SK-N-SH treated with all-trans-retinoic acid at 6 μM for 48 hours (cell line): Measurements from ENCODE around the gene TFEB.

Experiments used
- ATAC-seq: fragments of 200-7000 bp; cut with Tn5 transposase; 3 replicates; pipeline ENCODE4 v1.9.1; 2020; ENCODE audit warnings: mild to moderate bottlenecking, moderate library complexity
- BACH2 ChIP-seq: fragments of 250-450 bp; sonication (Bioruptor Pico); IDR thresholded peaks from 2 replicates; pipeline ENCODE4 v1.9.0; 2021; ENCODE audit warnings: mild to moderate bottlenecking, borderline replicate concordance
- CSDC2 ChIP-seq: fragments of 250-450 bp; sonication (Bioruptor Pico); IDR thresholded peaks from 2 replicates; pipeline ENCODE4 v1.5.0; 2020; ENCODE audit warnings: mild to moderate bottlenecking, moderate library complexity
- GLIS3 ChIP-seq: fragments of 250-450 bp; sonication (Bioruptor Pico); IDR thresholded peaks from 2 replicates; pipeline ENCODE4 v1.5.0; 2020; ENCODE audit warnings: mild to moderate bottlenecking, moderate library complexity
- ISL1 ChIP-seq: fragments of 250-450 bp; sonication (Bioruptor Pico); IDR thresholded peaks from 2 replicates; pipeline ENCODE4 v2.1.2; 2022; ENCODE audit warnings: mild to moderate bottlenecking, moderate library complexity
- OSR1 ChIP-seq: fragments of 250-450 bp; sonication (Bioruptor Pico); IDR thresholded peaks from 2 replicates; pipeline ENCODE4 v1.8.0; 2022; ENCODE audit warnings: moderate library complexity, mild to moderate bottlenecking, inconsistent platforms
- PPARA ChIP-seq: fragments of 250-450 bp; sonication (Bioruptor Pico); IDR thresholded peaks from 2 replicates; pipeline ENCODE4 v1.5.0; 2020; ENCODE audit warnings: mild to moderate bottlenecking, borderline replicate concordance
- RARB ChIP-seq: fragments of 250-450 bp; sonication (Bioruptor Pico); IDR thresholded peaks from 2 replicates; pipeline ENCODE4 v1.8.0; 2021; ENCODE audit warnings: mild to moderate bottlenecking, moderate library complexity
- TCF4 ChIP-seq: fragments of 250-450 bp; sonication (Bioruptor Pico); IDR thresholded peaks from 2 replicates; pipeline ENCODE4 v1.8.0; 2021; ENCODE audit warnings: mild to moderate bottlenecking, moderate library complexity, borderline replicate concordance
- TOX ChIP-seq: fragments of 250-450 bp; sonication (Bioruptor Pico); IDR thresholded peaks from 2 replicates; pipeline ENCODE4 v1.8.0; 2021; ENCODE audit warnings: mild to moderate bottlenecking, moderate library complexity, borderline replicate concordance
- ZC3H10 ChIP-seq: fragments of 250-450 bp; sonication (Bioruptor Pico); IDR thresholded peaks from 2 replicates; pipeline ENCODE4 v1.5.1; 2021; ENCODE audit warnings: mild to moderate bottlenecking, moderate library complexity
- ZFP30 ChIP-seq: fragments of 450-650 bp; formaldehyde crosslinking; IDR thresholded peaks from 2 replicates; pipeline ENCODE4 v1.5.0; 2022; ENCODE audit warnings: mild to moderate bottlenecking, moderate library complexity
- ZNF8 ChIP-seq: fragments of 450-650 bp; formaldehyde crosslinking; IDR thresholded peaks from 2 replicates; pipeline ENCODE4 v1.5.0; 2020; ENCODE audit warnings: mild to moderate bottlenecking, moderate library complexity
- TF ChIP-seq, protein P1 (sequence below): fragments of 250-450 bp; sonication (Bioruptor Pico); IDR thresholded peaks from 2 replicates; pipeline ENCODE4 v1.5.0; 2020; ENCODE audit warnings: mild to moderate bottlenecking, moderate library complexity
- TF ChIP-seq, protein P2 (sequence below): fragments of 250-450 bp; sonication (Bioruptor Pico); IDR thresholded peaks from 2 replicates; pipeline ENCODE4 v1.5.1; 2021; ENCODE audit warnings: mild to moderate bottlenecking, moderate library complexity
- TF ChIP-seq, protein P3 (sequence below): fragments of 250-450 bp; sonication (Bioruptor Pico); IDR thresholded peaks from 2 replicates; pipeline ENCODE4 v1.8.0; 2021; ENCODE audit warnings: low read depth, mild to moderate bottlenecking, moderate library complexity, borderline replicate concordance

The TFEB gene

DNA sequence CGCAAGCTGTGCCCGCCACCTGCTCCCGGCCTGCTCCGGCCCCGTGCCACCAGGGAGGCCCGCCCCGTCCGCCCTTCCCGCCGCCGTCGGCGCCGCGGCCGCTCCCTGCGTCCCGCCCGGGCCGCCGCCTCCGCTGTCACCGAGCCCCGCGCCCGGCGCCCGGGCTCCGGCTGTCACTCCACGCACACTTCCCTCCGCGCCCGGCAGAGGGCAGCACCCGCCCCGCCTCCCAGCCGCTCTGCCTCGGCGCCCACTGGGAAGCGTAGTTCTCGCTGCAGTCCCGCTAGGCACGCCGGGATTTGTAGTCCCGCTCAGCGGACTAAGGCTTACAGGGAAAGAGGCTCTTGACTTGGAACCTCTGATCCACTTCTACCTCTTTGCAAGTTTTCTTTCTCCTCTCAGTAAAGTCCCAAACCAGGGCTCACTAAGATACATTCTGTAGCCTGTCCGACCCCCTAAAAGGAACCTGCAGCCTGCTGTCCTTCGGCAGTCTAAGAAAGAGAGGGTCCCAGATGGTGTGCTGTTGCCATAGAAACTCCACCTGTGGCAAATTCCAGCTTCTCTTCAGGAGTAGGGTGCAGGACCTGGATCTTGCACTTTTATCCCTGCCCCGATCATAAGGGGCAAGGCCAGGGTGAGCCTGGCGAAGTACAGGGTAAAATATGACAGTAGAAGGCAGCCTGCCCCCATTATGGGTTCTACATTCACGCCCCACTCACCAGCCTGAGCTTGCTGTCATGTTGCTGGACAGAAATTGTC is at the start of gene TFEB:
TFEB (minus strand) TSS at position 182 of the 759 bp plus-strand sequence. CDS start 44,395 bp downstream, outside the sequence.
- TF ChIP-seq PPARA (CRISPR knock-in tag) = no peak
- TF ChIP-seq TOX (CRISPR knock-in tag) = no peak
- TF ChIP-seq RARB (CRISPR knock-in tag) = no peak
- TF ChIP-seq, protein P1, sequence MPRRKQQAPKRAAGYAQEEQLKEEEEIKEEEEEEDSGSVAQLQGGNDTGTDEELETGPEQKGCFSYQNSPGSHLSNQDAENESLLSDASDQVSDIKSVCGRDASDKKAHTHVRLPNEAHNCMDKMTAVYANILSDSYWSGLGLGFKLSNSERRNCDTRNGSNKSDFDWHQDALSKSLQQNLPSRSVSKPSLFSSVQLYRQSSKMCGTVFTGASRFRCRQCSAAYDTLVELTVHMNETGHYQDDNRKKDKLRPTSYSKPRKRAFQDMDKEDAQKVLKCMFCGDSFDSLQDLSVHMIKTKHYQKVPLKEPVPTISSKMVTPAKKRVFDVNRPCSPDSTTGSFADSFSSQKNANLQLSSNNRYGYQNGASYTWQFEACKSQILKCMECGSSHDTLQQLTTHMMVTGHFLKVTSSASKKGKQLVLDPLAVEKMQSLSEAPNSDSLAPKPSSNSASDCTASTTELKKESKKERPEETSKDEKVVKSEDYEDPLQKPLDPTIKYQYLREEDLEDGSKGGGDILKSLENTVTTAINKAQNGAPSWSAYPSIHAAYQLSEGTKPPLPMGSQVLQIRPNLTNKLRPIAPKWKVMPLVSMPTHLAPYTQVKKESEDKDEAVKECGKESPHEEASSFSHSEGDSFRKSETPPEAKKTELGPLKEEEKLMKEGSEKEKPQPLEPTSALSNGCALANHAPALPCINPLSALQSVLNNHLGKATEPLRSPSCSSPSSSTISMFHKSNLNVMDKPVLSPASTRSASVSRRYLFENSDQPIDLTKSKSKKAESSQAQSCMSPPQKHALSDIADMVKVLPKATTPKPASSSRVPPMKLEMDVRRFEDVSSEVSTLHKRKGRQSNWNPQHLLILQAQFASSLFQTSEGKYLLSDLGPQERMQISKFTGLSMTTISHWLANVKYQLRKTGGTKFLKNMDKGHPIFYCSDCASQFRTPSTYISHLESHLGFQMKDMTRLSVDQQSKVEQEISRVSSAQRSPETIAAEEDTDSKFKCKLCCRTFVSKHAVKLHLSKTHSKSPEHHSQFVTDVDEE (CRISPR knock-in tag) = peak; percentile 47; the same call in 1 of the 2 replicates
- TF ChIP-seq OSR1 (CRISPR knock-in tag) = no peak
- TF ChIP-seq ZFP30 (CRISPR knock-in tag) = no peak
- TF ChIP-seq, protein P2, sequence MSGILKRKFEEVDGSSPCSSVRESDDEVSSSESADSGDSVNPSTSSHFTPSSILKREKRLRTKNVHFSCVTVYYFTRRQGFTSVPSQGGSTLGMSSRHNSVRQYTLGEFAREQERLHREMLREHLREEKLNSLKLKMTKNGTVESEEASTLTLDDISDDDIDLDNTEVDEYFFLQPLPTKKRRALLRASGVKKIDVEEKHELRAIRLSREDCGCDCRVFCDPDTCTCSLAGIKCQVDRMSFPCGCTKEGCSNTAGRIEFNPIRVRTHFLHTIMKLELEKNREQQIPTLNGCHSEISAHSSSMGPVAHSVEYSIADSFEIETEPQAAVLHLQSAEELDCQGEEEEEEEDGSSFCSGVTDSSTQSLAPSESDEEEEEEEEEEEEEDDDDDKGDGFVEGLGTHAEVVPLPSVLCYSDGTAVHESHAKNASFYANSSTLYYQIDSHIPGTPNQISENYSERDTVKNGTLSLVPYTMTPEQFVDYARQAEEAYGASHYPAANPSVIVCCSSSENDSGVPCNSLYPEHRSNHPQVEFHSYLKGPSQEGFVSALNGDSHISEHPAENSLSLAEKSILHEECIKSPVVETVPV (CRISPR knock-in tag) = no peak
- TF ChIP-seq, all 23 proteins: peak for 1
- peak; percentile 66 for ATAC-seq

DNA sequence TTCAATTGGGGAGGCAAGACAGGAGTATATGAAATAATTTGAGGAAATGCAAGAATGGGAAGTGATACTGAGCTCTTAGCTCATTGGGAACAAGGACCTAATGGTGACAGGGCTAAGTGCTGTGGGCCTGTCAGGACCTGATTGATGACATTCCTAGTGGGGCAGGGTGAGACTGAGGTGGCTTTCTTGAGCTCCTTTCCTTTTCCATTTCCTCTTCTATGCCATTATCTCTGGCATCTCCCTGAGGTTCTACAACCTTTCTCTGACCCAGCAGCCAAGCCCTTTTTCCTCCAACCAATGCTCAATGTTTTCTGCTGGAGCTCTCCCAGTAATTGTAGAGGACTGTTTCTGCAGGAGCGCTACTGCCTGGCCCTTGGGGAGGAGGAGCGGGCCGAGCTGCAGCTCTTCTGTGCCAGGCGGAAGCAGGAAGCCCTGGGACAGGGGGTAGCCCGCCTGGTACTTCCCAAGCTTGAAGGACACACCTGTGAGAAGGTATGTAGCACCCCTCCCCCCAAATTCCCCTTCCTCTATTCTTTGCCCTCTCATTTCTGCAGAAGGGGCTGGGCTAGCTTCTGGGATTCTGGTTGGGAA is 49.3 kb upstream of the TFEB start:
- no peak for ATAC-seq
- TF ChIP-seq ZC3H10 (CRISPR knock-in tag) (no peak), GLIS3 (CRISPR knock-in tag) (no peak), TCF4 (CRISPR knock-in tag) (no peak)
- TF ChIP-seq, protein P2 (CRISPR knock-in tag) = no peak
- TF ChIP-seq, protein P3, sequence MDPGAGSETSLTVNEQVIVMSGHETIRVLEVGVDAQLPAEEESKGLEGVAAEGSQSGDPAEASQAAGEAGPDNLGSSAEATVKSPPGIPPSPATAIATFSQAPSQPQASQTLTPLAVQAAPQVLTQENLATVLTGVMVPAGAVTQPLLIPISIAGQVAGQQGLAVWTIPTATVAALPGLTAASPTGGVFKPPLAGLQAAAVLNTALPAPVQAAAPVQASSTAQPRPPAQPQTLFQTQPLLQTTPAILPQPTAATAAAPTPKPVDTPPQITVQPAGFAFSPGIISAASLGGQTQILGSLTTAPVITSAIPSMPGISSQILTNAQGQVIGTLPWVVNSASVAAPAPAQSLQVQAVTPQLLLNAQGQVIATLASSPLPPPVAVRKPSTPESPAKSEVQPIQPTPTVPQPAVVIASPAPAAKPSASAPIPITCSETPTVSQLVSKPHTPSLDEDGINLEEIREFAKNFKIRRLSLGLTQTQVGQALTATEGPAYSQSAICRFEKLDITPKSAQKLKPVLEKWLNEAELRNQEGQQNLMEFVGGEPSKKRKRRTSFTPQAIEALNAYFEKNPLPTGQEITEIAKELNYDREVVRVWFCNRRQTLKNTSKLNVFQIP = no peak
- TF ChIP-seq, protein P1 (CRISPR knock-in tag) = no peak

DNA sequence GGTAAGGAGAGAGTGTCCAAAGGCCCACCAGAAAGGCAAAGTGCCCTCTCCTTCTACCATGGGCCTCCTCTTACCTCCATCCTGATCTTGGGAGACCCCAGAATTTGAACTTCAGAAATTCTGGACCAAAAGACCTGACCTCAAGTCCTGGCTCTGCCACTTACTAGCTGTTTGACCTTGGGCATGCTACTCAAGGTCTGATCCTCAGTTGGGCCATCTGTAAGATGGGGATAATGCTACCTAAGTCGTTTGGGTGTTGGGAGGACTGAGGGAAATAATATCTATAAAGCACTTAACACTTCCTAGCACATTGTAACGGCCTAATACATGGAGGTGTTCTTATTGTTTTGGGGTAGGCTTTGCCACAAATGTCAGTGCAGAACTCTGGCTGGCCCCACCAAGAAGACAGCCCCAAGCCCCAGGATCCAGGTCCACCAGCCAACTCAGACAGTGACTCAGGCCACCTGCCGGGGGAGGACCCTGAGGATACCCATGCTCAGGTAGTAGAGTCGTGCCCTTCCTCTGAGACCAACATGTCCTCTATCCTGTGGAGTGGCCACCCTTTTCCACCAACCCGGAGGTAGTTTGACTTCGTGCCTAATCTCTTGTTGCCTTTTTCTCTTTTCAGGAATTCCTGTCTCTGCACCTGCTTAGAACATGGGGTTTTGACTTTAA is 47.8 kb upstream of the TFEB start:
- no peak for ATAC-seq
- TF ChIP-seq ISL1 (no peak), ZNF8 (CRISPR knock-in tag) (no peak), RARB (CRISPR knock-in tag) (no peak), CSDC2 (CRISPR knock-in tag) (no peak), BACH2 (CRISPR knock-in tag) (no peak)
